ENCODE measurements around the gene GALNT5.
A peak's percentile ranks its signal among the peaks of the same experiment; 100 is the strongest.
"Not testable (repeated sequence)": the region's sequence is repeated elsewhere in the genome, so short reads cannot be mapped to it uniquely, and the experiment has no call there.

GALNT5 gene

DNA sequence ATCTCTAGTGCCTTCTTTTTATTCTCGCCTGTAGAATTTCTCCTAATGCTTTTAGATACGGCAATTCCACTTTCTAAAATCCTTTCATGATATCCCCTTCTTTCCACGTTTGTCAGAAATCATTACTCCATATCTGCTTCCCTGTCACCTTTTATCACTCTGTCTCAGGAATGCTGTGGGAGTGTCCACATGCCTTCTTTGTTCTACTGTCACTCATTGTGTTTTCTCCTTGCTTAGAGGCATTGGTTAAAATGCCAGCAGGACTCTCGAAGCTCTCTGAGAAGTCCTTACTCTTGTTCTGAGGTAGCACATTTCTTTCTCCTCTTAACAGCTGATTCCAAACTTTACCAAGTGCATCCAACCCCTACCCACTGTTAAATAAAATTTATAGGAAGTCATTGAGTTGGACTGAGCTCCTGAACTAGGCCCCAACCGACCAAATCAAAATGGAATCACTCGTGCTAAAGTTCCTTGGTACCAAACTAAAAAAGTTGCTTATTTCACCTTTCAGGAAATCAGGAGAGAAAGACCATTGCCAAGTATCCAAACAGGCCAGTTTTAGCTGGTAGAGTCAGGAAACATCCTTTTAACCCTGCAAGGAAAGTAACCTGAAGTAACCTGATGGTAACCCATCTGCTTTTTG, 10.6 kb upstream of the GALNT5 start:
- DNase-seq (ENCODE audit: low read depth in 2 of 2), result no peak

DNA sequence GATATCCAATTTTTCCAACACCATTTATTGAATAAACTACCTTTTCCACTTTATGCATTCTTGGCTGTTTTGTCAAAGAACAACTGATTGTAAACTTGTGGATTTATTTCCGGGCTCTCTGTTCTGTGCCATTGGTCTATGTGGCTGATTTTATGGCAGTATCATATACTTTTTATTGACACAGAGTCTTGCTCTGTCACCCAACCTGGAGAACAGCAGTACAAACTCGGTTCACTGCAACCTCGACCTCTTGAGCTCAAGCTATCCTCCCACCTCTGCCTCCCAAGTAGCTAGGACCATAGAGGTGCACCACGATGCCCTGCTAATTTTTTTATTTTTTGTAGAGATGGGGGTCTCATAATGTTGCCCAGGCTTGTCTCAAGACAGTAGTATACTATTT, 6.7 kb upstream of the GALNT5 start:
- no peak for DNase-seq (ENCODE audit: low read depth in 2 of 2)

DNA sequence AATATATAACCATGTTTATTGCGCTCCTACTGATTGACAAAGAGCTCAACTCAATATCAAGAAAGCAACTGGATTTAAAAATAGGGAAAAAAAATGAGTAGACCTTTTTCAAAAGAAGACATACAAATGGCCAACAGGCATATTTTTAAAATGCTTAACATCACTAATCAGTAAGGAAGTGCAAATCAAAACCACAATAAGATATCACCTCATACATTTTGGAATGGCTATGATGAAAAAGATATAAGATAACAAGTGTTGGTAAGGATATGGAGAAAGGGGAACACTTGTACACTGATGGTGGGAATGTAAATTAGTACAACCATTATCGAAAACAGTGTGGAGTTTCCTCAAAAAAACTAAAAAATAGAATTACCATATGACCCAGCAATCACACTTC, 5.6 kb upstream of the GALNT5 start:
- no peak for DNase-seq (ENCODE audit: low read depth in 2 of 2)

DNA sequence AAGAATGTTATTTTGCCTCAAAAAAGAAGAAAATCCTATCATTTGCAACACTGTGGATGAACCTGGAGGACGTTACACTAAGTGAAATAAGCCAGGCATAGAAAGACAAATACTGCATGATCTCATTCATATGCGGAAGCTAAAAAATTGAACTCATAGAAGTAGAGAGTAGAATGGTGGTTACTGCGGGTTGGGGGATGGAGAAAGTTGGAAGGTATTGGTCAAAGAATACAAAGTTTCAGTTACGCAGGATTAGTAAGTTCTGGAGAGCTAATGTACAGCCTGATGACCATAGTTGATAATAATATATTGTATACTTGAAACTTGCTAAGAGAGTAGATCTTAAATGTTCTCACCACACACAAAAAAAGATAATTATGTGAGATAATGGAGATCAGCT, 5.0 kb upstream of the GALNT5 start:
- DNase-seq (ENCODE audit: low read depth in 2 of 2), result no peak

DNA sequence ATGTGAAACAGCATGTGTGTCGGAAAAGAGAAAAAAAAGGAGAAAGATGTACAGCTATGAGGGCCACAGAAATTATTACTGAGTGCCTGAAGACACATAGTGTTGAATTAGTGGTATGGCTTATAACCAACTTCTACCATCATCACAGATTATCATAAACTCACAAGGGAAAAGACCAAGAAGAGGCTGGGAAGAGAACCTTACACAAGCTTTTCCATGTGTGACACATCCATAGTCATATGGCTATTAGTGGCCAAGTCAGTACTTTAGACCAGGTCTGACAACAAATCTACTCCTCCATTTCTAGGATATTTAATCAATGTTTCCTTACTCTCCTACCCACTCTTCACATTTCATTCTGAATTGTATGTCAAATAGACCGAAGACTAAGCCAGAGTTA, 3.5 kb upstream of the GALNT5 start:
- DNase-seq (ENCODE audit: low read depth in 2 of 2), result no peak

DNA sequence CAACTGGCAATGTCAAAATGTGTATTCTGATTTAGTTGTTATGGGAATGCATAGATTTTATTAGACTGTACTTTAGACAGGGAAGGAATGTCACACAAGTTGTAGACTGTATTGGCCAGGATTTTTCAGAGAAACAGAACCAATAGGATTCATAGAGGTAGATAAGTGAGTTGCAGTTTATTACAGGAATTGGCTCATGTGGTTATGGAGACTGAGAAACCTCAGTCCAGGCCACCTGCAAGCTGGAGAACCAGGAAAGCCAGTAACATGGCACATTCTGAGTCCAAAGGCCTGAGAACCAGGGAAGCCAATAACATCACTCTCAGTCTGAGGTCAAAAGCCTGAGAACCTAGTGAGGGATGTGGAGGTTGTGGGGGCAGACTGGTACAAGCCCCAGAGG, 1.8 kb upstream of the GALNT5 start:
- DNase-seq (ENCODE audit: low read depth in 2 of 2), result no peak

DNA sequence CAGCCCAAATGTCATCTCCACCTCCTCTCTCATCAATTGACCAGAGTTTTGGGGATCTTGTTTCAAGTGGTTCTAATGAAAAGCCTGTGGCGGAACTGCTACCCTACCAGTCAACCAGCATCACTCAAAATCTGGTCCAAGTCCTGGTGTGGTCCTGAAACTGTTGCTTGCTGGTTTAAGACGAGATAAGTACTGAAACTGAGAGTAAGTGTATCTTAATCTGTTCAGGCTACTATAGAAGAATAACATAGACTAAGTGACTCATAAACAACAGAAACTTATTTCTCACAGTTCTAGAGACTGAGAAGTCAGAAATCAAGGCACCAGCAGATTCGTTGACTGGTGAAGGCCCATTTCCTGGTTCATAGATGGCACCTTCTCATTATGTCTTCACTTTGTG, 879 bp upstream of the GALNT5 start:
- DNase-seq (ENCODE audit: low read depth in 2 of 2), result no peak

DNA sequence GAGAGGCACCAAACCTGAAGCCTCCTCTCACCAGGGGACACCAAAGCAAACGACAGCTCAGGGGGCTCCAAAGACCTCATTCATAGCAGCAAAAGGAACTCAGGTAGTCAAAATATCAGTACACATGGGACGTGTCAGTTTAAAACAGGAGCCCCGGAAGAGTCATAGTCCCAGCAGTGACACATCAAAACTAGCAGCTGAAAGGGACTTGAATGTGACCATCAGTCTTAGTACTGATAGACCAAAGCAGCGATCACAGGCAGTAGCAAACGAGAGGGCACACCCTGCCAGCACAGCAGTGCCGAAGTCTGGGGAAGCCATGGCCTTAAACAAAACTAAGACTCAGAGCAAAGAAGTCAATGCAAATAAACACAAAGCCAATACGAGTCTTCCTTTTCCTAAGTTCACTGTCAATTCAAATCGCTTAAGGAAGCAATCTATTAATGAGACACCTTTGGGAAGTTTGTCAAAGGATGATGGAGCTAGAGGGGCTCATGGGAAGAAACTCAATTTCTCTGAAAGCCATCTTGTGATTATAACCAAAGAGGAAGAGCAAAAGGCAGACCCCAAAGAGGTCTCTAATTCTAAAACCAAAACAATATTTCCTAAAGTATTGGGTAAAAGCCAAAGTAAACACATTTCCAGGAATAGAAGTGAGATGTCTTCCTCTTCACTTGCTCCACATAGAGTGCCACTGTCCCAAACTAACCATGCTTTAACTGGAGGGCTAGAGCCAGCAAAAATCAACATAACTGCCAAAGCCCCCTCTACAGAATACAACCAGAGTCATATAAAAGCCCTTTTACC, 1.2 kb downstream of the GALNT5 start:
- no peak for DNase-seq (ENCODE audit: low read depth in 2 of 2)

DNA sequence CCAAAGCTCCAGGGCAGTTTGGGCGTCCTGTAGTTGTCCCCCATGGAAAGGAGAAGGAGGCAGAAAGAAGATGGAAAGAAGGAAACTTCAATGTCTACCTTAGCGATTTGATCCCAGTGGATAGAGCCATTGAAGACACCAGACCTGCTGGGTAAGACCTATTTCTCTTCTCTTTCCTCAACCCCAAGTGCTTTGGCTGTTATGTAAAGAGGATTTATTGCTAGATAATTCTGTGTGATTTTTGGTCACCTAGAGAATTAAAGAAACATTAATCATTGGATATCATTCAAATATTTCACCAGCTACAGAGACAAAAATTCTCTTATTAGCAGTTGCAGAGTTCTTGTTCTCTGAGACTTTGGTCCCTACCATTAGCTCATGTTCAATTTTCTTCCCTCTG, 1.9 kb downstream of the GALNT5 start:
- no peak for DNase-seq (ENCODE audit: low read depth in 2 of 2)

DNA sequence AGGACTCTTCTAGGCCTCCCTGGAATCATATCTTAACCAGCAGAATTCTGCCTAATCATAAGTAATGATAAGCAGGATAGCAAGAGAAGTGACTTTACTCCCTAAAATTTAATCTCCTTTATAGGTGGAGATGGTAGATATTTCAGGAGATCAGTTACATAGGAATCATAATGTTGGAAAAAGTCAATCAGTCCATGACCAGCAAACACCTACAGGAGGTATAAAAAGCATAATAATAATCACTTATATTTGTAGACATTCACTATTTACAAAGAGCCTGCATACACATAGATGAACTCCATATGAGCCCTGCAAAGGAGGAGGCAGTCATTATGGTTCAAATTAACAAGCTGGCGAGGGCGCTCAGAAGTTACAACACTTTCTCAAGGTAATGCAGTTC, 2.5 kb downstream of the GALNT5 start:
- DNase-seq (ENCODE audit: low read depth in 2 of 2), result no peak

DNA sequence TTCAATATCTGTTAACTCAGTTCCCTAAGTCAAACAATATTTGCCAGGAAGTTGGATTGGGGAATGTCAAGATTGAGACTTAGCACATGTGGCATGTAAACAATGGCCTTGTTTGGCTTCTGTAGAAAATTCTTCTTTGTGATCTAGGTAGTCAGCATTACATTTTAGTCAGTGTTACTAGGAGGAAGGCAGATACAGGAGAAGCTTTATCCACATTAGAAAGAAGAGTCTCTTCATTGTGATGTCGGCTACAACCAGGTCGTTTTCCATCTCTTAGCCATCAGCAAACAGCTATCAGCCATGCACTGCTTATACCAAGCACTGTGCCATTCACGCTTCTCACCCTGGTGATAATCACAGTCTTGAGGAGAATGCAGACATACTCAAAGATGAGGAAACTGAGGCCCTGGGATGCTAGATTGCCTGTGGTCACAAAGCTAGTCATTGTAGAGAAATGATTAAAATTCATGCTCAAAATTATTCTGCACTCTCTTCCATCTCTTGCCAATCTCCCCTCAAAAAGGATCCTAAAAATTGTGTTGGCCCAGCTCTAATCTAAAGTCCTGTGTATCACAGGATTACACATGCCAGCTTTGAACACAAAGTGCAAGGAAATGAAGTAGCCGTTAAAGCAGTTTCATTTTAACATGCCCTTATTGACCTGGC, 3.2 kb downstream of the GALNT5 start:
- no peak for DNase-seq (ENCODE audit: low read depth in 2 of 2)

DNA sequence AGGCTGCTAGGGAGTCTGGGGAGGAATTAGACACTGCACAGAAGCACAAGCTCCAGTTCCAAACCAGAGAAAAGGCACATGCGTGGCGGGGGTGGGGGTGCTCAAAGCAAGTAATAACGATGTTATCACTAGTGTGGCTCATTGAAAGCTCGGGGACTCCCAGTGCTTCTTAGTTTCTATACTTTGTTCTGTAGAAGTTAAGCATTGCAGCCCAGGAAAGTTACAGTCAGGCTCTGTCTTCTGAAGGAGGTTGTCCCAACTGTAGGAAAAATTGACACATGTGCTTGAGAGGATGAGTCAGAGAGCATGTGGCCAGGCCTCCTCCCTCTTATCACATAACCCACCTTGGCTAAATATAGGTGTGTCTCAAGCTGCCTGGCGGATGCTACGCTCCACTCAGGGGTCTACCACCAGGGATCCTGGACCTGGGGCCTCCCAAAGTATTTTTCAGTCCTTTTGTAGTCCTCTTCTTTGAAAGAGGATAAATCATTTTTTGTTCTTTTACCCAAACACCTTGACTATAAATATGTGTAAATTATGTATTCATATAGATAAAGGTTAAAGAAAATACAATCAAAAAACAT, 3.8 kb downstream of the GALNT5 start:
- DNase-seq (ENCODE audit: low read depth in 2 of 2), result peak; percentile 30 to 57

DNA sequence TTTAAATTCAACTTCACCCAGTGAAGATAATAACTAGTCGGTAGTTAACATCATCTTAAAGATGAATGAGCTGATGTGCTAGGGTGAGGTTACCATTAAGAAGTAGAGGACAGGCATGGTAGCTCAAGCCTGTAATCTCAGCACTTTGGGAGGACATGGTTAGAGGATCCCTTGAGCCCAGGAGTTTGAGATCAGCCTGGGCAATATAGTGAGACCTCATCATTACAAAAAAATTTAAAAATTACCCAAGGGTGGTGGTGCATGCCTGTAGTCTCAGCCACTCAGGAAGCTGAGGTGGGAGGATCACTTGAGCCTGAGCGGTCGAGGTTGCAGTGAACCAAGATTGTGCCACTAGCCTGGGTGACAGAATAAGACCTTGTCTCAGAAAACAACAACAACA, 4.7 kb downstream of the GALNT5 start:
- DNase-seq (ENCODE audit: low read depth in 2 of 2), result no peak

DNA sequence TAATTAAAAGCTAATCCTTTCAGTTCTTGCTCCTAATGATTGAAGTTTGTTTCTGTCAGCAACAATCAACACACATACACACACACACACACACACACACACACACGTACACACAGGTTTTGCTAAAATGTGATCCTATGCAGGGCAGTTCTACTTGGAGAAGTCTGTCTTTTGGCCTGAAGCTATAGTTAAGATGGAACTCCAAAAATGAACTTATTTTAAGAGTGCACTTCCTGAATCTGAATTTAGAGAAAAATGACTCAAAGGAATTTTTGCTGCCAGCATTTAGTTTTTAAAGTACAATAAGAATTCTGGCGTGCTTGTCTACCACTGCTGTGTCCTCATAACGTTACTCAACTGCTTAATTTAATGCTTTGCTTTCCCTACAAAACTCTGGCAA, 6.6 kb downstream of the GALNT5 start:
- no peak for DNase-seq (ENCODE audit: low read depth in 2 of 2)

DNA sequence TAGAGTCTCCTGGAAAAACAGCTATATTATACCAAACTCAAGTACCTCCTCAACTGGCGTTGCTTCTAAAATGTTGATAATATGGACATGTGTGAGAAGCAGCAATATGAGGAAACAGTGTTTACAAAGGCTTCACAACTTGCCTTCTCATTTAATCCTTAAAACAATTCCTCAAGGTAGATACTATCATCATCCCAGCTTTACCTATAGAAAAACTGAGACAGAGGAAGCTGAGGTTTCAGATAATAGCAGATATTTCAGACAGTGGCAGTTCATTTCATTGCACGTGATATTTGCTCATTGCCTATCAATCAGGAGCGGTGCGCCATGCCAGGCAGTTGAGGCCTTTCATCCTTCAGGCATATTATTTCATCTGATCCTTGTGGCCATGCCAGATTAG, 8.3 kb downstream of the GALNT5 start:
- DNase-seq (ENCODE audit: low read depth in 2 of 2), result no peak

DNA sequence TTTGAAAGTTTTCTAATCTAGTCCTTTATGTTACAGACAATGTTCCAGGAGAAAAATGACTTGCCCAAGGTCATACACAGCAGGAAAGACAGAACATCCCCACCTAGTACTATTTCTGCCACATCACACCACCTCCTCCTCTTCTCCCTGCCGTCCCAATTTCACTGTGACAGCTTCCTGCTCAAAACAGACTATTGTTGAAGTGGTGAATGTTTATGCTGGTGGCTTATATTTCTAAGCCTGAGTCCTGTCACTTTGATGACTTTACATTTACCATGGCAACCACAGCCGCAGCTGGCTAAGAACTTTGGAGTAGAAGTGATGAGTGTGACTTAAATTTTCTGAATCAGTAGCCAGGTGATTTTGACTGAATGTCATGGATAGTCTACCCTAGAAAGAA, 10.0 kb downstream of the GALNT5 start:
- no peak for DNase-seq (ENCODE audit: low read depth in 2 of 2)

DNA sequence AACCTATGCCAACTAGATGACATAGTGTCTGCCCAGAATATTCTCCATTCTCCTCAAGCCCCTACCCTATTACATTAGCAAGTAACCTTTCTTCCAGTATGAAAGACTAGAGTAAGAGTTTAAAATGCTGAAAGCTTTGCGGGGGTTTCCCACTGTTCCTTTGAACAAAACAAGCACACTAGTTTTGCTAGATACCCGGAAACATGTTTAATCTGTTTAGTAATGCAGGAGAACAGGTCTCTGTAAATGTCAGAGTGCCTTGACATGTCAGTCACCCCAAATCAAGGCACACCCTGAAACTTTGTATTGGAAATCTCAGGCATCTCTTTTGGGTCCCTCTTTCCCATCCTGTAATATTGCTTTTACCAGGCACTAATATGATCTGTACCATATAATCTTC, 11.6 kb downstream of the GALNT5 start:
- DNase-seq (ENCODE audit: low read depth in 2 of 2), result no peak

DNA sequence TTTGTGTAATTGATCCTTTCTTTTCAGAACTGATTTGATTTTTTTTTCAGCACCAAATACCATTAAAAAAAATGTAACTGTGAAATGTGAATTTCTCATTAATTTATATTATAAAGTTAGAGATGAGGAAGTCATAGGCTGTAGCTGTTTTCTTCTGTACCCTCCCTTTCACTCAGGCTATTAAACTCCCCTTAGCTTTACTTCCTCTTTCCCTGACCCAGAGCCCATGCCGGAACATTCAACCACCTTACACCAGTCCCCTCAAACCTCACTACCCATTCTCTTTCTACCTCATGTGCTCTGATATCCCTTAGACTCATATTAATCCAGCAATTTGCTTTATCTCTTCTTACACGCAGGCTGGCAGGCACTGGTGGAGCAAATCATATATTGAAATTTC, 12.4 kb downstream of the GALNT5 start:
- DNase-seq (ENCODE audit: low read depth in 2 of 2), result no peak

DNA sequence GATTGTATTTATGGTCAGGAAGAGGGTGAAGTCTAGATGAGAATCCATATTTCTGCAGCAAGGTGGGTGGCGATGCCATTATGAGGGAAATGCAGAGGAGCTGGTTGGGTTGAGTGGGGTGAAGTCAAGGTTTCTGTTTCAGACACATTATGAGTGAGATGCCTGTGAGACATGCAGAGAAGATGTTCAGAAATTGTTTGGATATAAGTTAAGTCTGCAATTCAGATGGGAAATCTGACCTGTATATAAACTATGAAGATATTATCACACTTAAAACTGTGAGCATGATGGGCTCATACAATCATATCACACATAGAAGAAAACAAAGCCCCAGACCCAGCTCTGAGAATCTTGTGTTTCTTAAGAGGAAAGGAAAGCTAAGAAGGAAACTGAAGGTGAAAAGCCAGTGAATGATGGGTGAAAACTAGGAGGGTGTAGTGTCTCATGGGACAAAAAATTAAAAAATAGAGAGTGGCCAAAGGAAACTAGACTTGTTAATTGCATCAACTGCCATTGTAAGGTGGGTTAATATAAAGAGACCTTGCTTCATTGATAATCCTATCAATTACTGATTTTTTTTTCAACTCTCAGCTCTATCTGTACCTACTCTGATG, 14.2 kb downstream of the GALNT5 start:
- DNase-seq (ENCODE audit: low read depth in 2 of 2), result no peak

DNA sequence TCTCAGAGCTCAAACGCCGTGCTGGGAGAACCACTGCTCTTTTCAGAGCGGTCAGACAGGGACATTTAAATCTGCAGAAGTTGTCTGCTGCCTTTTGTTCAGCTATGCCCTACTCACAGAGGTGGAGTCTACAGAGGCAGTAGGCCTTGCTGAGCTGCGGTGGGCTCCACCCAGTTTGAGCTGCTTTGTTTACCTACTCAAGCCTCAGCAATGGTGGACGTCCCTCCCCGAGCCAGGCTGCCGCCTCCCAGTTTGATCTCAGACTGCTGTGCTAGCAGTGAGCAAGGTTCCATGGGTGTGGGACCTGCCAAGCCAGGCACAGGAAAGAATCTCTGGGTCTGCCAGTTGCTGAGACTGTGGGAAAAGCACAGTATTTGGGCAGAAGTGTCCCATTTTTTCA, 21.8 kb downstream of the GALNT5 start:
- DNase-seq (ENCODE audit: low read depth in 2 of 2), result not testable (repeated sequence)

DNA sequence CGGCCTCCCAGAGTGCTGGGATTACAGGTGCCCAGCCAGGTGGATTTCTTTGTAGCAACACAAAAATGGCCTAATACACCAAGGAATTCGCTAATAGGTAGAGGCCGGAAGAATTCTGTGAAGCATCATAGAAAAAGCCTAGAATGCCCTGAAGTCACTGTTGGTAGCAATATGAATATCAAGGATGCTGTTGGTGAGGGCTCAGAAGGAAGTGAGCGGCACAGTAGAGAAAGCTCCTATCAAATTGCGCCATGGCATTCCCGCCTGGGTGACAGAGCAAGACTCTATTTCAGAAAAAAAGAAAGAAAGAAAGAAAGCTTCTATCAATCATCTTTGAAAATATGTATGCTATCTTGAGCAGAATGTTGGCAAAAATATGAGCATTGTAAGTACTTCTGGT, 23.8 kb downstream of the GALNT5 start:
- DNase-seq (ENCODE audit: low read depth in 2 of 2), result no peak

DNA sequence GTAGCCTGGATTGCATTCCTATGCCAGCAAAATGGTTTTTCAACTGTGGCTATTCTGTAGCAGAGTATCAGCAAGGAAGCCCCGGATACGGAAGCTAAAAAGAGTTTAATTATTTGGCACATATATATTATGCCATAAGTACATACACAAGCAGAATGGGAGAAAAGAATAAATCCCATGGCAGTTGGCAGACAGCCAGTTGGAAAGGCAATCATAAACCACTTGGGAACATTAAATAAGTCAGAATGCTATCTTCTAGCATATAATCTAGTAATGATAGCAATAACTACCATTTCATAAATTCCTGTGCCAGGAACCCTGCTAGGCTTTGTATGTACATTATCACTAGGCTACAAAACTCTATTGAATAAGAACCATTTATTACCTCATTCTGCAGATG, 26.0 kb downstream of the GALNT5 start:
- no peak for DNase-seq (ENCODE audit: low read depth in 2 of 2)

Measured in stimulated activated CD4-positive, alpha-beta T cell treated with anti-CD3 and anti-CD28 coated beads, Interleukin-1b, Interleukin-23, amount 100 ng/mL, for 4 hours (primary cell).